ENCODE results near the gene MAP2K3.

- TF ChIP-seq CTCF (IDR thresholded peaks at IDR 0.05) (no peak), POLR2A (IDR thresholded peaks at IDR 0.05) (no peak)
These were observed 4.9 kb upstream of the MAP2K3 start for GRCh38 chr17:21279582-21279981.
